GM19193 (cell line): ENCODE data around the gene UBR4.

ENCODE experiments used
- POLR2A ChIP-seq: IDR thresholded peaks from 4 replicates; pipeline ENCODE4 v1.6.1; 2011; ENCODE audit not compliant: insufficient read depth, insufficient read length; ENCODE audit errors: extremely low read depth

Gene UBR4

DNA sequence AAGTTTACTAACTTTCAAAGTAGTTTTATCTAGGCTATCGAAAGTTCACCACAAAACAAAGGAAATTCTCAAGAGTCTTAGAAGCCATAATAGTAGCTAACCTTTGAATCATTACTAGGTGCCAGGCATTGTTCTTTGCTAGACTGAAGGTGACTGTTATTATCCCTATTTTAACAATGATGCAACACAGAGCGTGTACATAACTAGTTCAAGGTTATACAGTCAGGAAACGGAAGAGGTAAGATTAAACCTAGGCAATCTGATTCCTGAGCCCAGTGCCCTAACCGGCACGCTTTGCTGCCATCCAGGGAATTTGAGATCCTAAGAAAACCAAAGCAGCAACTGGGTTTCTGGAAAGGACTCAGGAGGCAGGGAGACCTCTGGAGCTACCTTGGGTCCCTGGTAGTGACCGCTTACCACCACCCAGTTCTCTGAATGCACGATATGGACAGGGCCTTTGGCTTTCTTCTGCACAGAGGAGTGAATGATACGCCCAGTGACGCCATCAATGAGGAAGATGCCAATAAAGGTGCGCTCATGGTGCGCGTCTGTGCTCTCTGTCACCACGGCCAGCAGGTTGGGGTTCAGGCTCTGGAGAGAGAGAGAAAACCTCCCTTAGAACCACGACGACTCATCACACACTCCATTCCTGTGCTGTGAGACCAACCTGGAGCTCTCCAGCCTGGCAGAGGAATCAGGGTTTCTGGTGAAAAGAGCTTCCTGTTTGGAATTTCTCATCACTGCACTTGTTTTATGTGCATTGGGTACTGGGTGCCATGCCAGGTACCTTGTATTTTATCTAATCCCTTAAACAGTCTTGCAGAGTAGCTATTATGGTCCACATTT is 13.1 kb upstream of the UBR4 start:
- no peak for TF ChIP-seq POLR2A

DNA sequence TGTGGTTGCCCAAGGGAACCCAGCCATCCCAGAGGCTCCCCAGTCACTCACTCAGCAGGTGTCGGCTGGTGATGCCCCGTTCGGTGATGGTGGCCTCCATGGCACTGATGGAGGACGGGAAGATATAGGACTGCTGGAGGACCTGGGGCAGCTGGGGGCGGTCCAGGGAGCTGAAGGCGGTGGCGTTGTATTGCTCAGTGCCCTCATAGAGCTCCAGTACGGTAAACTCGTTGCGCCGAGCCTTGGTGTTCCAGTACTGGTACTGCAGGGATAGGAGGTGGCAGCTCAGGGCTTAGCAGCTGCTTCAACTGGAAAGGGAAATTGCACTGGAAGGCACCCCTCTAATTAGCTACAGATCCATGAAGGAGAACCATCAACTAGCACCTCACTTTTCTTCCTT is 12.5 kb upstream of the UBR4 start:
- no peak for TF ChIP-seq POLR2A

DNA sequence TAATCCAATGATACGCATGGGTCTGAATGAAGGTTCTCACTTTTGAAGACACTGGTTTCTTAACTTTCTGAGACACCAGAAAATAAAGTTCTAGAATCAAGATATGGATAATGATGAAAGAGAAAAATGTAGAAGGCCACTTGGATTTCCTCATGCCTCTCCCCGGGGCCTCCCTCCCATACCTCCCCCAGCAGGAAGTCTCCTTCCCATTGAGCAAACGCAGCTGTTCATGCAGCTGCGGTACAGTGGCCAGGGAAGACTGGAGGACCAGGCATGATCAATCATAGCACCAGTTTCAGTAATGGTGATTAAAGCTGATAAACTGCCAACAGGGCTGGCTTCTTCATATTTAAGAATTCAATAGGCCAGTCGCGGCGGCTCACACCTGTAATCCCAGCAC is 10.9 kb upstream of the UBR4 start:
- no peak for TF ChIP-seq POLR2A

GRCh38 chr1:19220080-19220846 is 10.2 kb upstream of the UBR4 start:
- TF ChIP-seq POLR2A: no peak

DNA sequence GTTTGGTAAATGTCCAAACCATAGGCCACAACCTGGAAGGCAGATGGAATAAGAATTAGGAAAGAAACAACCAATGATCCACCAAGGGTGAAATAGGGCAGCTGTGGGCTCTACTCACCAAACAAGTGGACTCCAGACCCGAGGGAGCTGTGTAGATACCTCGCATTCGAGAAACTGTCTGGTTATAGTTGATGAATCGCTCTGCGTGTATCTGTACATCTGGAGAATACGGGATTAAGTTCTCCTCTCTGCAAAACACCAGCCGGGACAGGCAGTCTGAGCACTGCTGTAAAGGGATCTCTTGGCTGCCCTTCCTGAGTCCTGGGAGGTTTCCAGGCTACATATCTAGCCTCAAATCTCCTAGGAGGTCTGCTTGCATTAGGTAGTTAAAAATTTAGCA is 9.4 kb upstream of the UBR4 start:
- no peak for TF ChIP-seq POLR2A

GRCh38 chr1:19213580-19213979 is 3.5 kb upstream of the UBR4 start:
- TF ChIP-seq POLR2A: no peak

DNA sequence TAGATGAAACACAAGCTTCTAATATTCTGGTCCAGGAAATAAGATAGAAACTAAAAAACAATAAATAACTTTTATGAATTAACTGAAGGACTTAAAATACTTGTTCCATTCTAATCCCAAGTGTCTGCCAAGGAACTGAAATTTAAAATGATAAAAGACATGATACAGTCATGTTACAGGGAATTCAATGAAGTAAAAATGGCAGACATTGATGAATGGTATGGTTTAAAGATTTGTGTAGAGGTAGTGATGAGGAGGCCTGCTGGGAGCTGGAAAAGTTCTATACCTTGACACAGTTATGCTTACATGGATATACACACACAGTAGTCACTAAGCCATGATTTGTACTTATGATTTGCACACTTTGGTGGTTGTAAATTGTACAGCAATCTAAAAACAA is 2.1 kb upstream of the UBR4 start:
- TF ChIP-seq POLR2A: no peak

- no peak for TF ChIP-seq POLR2A
Observed at GRCh38 chr1:19210772-19211549, 895 bp upstream of the UBR4 start.

DNA sequence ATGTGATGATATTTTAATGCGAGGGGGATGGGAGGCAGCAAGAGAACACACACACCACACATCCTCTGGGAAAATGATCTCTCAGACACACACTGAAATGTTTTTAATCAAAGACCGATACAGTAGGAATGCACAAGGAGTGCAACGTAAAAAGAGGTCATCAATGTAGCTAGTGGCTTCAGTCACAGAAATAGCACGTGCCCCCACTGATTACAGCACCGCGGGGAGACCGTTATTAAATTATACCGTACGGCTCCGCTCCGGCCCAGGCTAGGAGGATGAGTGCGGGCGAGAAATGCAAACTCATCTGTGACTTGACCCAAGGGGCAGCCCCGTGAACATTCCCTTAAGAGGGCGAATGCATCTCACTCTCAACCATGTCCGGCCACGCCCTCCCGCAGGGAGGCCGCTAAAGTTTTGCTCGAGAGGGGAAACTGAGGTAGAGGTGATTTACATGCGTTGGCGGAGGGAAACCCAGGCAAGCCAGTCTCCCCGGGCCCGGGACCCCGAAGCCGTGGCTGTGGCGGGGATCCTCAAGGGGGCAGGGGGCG is 552 bp downstream of the UBR4 start:
- TF ChIP-seq POLR2A: no peak

GRCh38 chr1:19208710-19209438 is 1.2 kb downstream of the UBR4 start:
- TF ChIP-seq POLR2A: no peak

- TF ChIP-seq POLR2A: no peak
Observed at GRCh38 chr1:19206947-19207346, 3.1 kb downstream of the UBR4 start.

- TF ChIP-seq POLR2A: no peak
Observed at GRCh38 chr1:19205845-19206244, 4.2 kb downstream of the UBR4 start.

DNA sequence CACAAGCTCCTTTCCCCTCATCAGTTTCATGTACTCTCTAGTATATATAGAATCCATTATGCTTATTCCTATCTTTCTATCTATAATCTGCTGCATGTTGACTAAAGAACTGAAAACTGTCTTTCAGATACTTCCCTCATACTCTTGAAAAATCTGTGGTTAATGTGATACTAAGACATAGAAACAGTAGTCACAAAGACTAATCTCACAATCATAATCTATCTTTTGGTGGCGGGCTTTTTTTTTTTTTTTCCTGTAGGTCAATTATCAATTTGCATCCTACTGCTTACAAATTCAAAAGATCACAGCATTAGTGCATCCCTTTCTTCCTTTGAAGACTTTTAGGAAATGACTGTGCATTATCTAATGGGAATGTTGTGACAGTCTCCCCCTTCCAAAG is 4.7 kb downstream of the UBR4 start:
- no peak for TF ChIP-seq POLR2A

GRCh38 chr1:19204446-19205266 is 5.4 kb downstream of the UBR4 start:
- no peak for TF ChIP-seq POLR2A

DNA sequence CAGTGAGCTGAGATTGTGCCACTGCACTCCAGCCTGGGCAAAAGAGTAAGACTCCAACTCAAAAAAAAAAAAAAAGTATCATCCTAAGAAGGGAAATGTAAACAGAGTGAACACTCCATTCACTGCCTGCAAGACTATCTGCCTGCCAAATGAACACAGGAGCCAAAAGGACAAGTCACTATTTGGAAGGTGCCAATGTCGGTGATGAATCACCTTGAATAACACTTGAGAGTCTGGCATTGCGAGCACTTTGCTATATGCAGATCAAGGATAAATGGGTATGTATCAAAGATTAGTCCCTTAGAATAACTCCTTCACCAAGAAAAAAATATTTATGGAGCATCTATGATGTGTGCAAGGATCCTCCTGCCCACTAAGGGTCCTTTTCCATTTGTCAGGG is 6.6 kb downstream of the UBR4 start:
- no peak for TF ChIP-seq POLR2A
